ENCODE results near the gene HELZ. TPM values are rescaled to one million over a fixed set of nuclear protein-coding genes. Genes with fewer than 3 reads are reported as not detected.

HELZ gene
- total and polyA plus RNA-seq, 2 of the 8 experiments (the other 6 are each of a cell fraction or from before 2014, with no cell fraction given): 10.0 to 48.7 TPM

- CTCF ChIA-PET (ENCODE audit: partially characterized antibody): no interaction called here
- Histone ChIP-seq H4K20me1 (replicated peaks in 1 of 2; ENCODE audit: control insufficient read depth in 1 of 2, insufficient read depth in 2 of 2, low read length in 2 of 2) (peaks cover 0 to 4% of the 10 kb centered on the region in 2 experiments), H3K4me2 (ENCODE audit: insufficient read depth in 1 of 2, low read depth in 2 of 2, low read length in 2 of 2) (no peak overlapping the region), H3K79me2 (ENCODE audit: control insufficient read depth in 1 of 2, insufficient read depth in 2 of 2, low read length in 2 of 2) (no peaks in the 10 kb centered on the region), H3K4me3 (ENCODE audit: extremely low read depth in 1 of 4, insufficient read depth in 2 of 4, low read depth in 3 of 4, low read length in 4 of 4) (no peak overlapping the region), H3K14ac (ENCODE audit: insufficient read length) (no peak overlapping the region), H3K56ac (replicated peaks; ENCODE audit: insufficient read length, low read depth, low read length) (no peak overlapping the region), H3K27me3 (replicated peaks in 1 of 4; ENCODE audit: control insufficient read depth in 3 of 4, extremely low read depth in 1 of 4, insufficient read depth in 3 of 4, low read length in 3 of 4) (no peaks in the 10 kb centered on the region), H2AFZ (ENCODE audit: low read length) (no peak overlapping the region), H3K27ac (ENCODE audit: low read depth, low read length) (no peak overlapping the region), H2BK12ac (ENCODE audit: low read depth, low read length) (no peak overlapping the region), H3K4ac (replicated peaks; ENCODE audit: insufficient read length, low read depth, low read length) (no peak overlapping the region), H3K79me1 (ENCODE audit: low read depth, low read length) (no peaks in the 10 kb centered on the region), H3K36me3 (ENCODE audit: control insufficient read depth in 2 of 4, insufficient read depth in 4 of 4, low read length in 3 of 4) (peaks cover 0 to 10% (median 2%) of the 10 kb centered on the region in 4 experiments; a peak in 3 of 8 replicates), H3K9me3 (ENCODE audit: insufficient read depth in 2 of 2, low read depth in 1 of 2, low read length in 1 of 2) (no peaks in the 10 kb centered on the region), H2BK20ac (ENCODE audit: low read length) (no peak overlapping the region), H3K9ac (replicated peaks in 1 of 4; ENCODE audit: extremely low read depth in 1 of 4, low read depth in 3 of 4, low read length in 3 of 4) (no peak overlapping the region), H3K23ac (ENCODE audit: insufficient read length) (no peak overlapping the region), H4K91ac (replicated peaks; ENCODE audit: insufficient read length, low read length) (no peak overlapping the region), H4K8ac (ENCODE audit: extremely low read depth, insufficient read depth, low read length) (no peak overlapping the region), H3K4me1 (replicated peaks in 1 of 4; ENCODE audit: control insufficient read depth in 3 of 4, insufficient read depth in 4 of 4, low read length in 3 of 4) (no peaks in the 10 kb centered on the region), H3K23me2 (ENCODE audit: low read depth, low read length) (no peaks in the 10 kb centered on the region), H2BK5ac (ENCODE audit: low read depth, low read length) (no peak overlapping the region), H2BK120ac (replicated peaks; ENCODE audit: low read depth, low read length) (no peak overlapping the region), H3K18ac (ENCODE audit: extremely low read depth, low read length) (no peak overlapping the region), H2AK5ac (ENCODE audit: low read depth, low read length) (no peak overlapping the region), H2BK15ac (ENCODE audit: low read length) (no peak overlapping the region), H4K5ac (ENCODE audit: insufficient read length, low read depth, low read length) (no peak overlapping the region)
- no peak for DNase-seq (ENCODE audit: low read depth in 1 of 2, low spot score in 2 of 2)
- 100% methylated on average over 3 of the region's 3 CpGs; no CpG with 5 or more reads in 1 of the 2 experiments for WGBS, 2 experiments (ENCODE audit: extremely low coverage in 1 of 2, insufficient coverage in 1 of 2, insufficient read length in 1 of 2, insufficient replicate concordance in 2 of 2, low coverage in 1 of 2, low lambda C conversion rate in 2 of 2, missing lambda C conversion rate in 1 of 2)
- POLR2A ChIA-PET (ENCODE audit: partially characterized antibody): no interaction called here
- no peak for FAIRE-seq
- TF ChIP-seq ATF2 (IDR thresholded peaks at IDR 0.05; ENCODE audit: low read length) (no peak), SP2 (IDR thresholded peaks at IDR 0.05; ENCODE audit: low read length) (no peak), MAFK (IDR thresholded peaks at IDR 0.05; ENCODE audit: low read depth, low read length) (no peak), TEAD4 (IDR thresholded peaks at IDR 0.05; ENCODE audit: low read depth, low read length) (no peak), USF2 (IDR thresholded peaks at IDR 0.05; ENCODE audit: low read length) (no peak), JUND (IDR thresholded peaks at IDR 0.05; ENCODE audit: low read length) (no peak), SAP30 (IDR thresholded peaks at IDR 0.05; ENCODE audit: insufficient read depth, insufficient replicate concordance, low read length) (no peak), RAD21 (IDR thresholded peaks at IDR 0.05 in 1 of 2, conservative IDR thresholded peaks at IDR 0.05 in 1 of 2; ENCODE audit: low read depth in 2 of 2, low read length in 2 of 2) (no peak), CHD1 (IDR thresholded peaks at IDR 0.05; ENCODE audit: low read depth, low read length) (no peak), MAX (IDR thresholded peaks at IDR 0.05) (no peak), BCL11A (IDR thresholded peaks at IDR 0.05; ENCODE audit: low read depth in 2 of 2, low read length in 2 of 2) (no peak), SIX5 (IDR thresholded peaks at IDR 0.05; ENCODE audit: low read depth, low read length) (no peak)
Measured at GRCh38 chr17:67137026-67137370, 108.0 kb downstream of the HELZ start.
